H1 (cell line): ENCODE measurements around the gene CHN2. TPM values are rescaled to one million over a fixed set of nuclear protein-coding genes. Genes with fewer than 3 reads are reported as not detected.

Source experiments
- ASH2L ChIP-seq: fragments of 200-600, 300-600 bp; sonication (generic); IDR thresholded peaks from one replicate; pipeline ENCODE4 v1.7.1; 2017; ENCODE audit warnings: low read length
- BACH1 ChIP-seq: IDR thresholded peaks from 2 replicates; pipeline ENCODE4 v1.6.1; 2012; ENCODE audit warnings: low read length, improper control_type of control experiment
- BCL11A ChIP-seq, 2 experiments: IDR thresholded peaks; one replicate each; pipeline ENCODE4 v1.6.1; 2011; ENCODE audit warnings: low read depth in 2 of 2, low read length in 2 of 2, mild to moderate bottlenecking in 2 of 2
- BRCA1 ChIP-seq: IDR thresholded peaks from 2 replicates; pipeline ENCODE4 v1.6.1; 2012; ENCODE audit warnings: low read depth, low read length, improper control_type of control experiment
- CBX5 ChIP-seq: fragments of 300-800, 300-1000 bp; sonication (generic); IDR thresholded peaks from 2 replicates; pipeline ENCODE4 v1.7.1; 2016; ENCODE audit warnings: antibody characterized with exemption, low read length, low read depth
- CBX8 ChIP-seq: fragments of 300-800, 300-1000 bp; sonication (generic); IDR thresholded peaks from 2 replicates; pipeline ENCODE4 v1.7.1; 2016; ENCODE audit warnings: low read depth, low read length, borderline replicate concordance
- CEBPB ChIP-seq: IDR thresholded peaks from 2 replicates; pipeline ENCODE4 v1.6.1; 2012; ENCODE audit warnings: low read depth, low read length
- E2F6 ChIP-seq: IDR thresholded peaks from 2 replicates; pipeline ENCODE4 v1.6.1; 2012; ENCODE audit warnings: inconsistent platforms
- EGR1 ChIP-seq: IDR thresholded peaks from 2 replicates; pipeline ENCODE4 v1.6.1; 2011; ENCODE audit warnings: low read depth, low read length, borderline replicate concordance
- GTF2F1 ChIP-seq: IDR thresholded peaks from 2 replicates; pipeline ENCODE4 v1.6.1; 2012; ENCODE audit warnings: low read depth, low read length, improper control_type of control experiment, borderline replicate concordance
- HDAC2 ChIP-seq, 2 experiments: fragments of 300-600 bp in 1 of 2; sonication (generic) in 1 of 2; IDR thresholded peaks; 2 replicates each; pipeline ENCODE4 v1.6.1; 2011 to 2012; ENCODE audit warnings: low read depth in 2 of 2, low read length in 2 of 2, mild to moderate bottlenecking in 2 of 2, moderate library complexity in 2 of 2, borderline replicate concordance in 1 of 2, inconsistent platforms in 1 of 2
- KDM1A ChIP-seq: fragments of 200-600, 300-600 bp; sonication (generic); IDR thresholded peaks from 2 replicates; pipeline ENCODE4 v1.7.1; 2016; ENCODE audit warnings: mild to moderate bottlenecking, low read length, borderline replicate concordance
- KDM4A ChIP-seq: IDR thresholded peaks from one replicate; pipeline ENCODE4 v1.7.1; 2012; ENCODE audit warnings: low read depth, mild to moderate bottlenecking, moderate library complexity, low read length, inconsistent platforms; ENCODE audit not compliant: severe bottlenecking
- RBBP5 ChIP-seq: IDR thresholded peaks from 2 replicates; pipeline ENCODE4 v1.7.1; 2012; ENCODE audit warnings: low read depth, mild to moderate bottlenecking, inconsistent platforms, low read length, moderate library complexity, borderline replicate concordance
- RFX5 ChIP-seq: IDR thresholded peaks from 2 replicates; pipeline ENCODE4 v1.6.1; 2011; ENCODE audit warnings: low read depth, low read length, improper control_type of control experiment, borderline replicate concordance
- RXRA ChIP-seq: IDR thresholded peaks from 2 replicates; pipeline ENCODE4 v1.6.1; 2011; ENCODE audit warnings: low read depth, mild to moderate bottlenecking, low read length, moderate library complexity; ENCODE audit not compliant: insufficient read depth
- SAP30 ChIP-seq: fragments of 300-600 bp; sonication (generic); IDR thresholded peaks from 2 replicates; pipeline ENCODE4 v1.7.1; 2012; ENCODE audit warnings: low read length, moderate library complexity, mild to moderate bottlenecking, inconsistent platforms; ENCODE audit not compliant: insufficient read depth, insufficient replicate concordance
- SIN3A ChIP-seq, 2 experiments: IDR thresholded peaks in 1 of 2; conservative IDR thresholded peaks in 1 of 2; 2 replicates each; pipeline ENCODE4 v1.6.1; 2011 to 2012; ENCODE audit warnings: low read length in 2 of 2, improper control_type of control experiment in 1 of 2, low read depth in 1 of 2, mild to moderate bottlenecking in 1 of 2
- SP1 ChIP-seq: IDR thresholded peaks from 2 replicates; pipeline ENCODE4 v1.6.1; 2011; ENCODE audit warnings: low read depth, low read length
- SP2 ChIP-seq: IDR thresholded peaks from 2 replicates; pipeline ENCODE4 v1.6.1; 2012; ENCODE audit warnings: mild to moderate bottlenecking, low read length, inconsistent platforms
- SRF ChIP-seq: IDR thresholded peaks from 2 replicates; pipeline ENCODE4 v1.6.1; 2011; ENCODE audit warnings: mild to moderate bottlenecking, low read depth, low read length, moderate library complexity
- TEAD4 ChIP-seq: IDR thresholded peaks from 2 replicates; pipeline ENCODE4 v1.6.1; 2012; ENCODE audit warnings: low read depth, low read length, inconsistent platforms, mixed read lengths
- YY1 ChIP-seq: IDR thresholded peaks from 2 replicates; pipeline ENCODE4 v1.6.1; 2011; ENCODE audit warnings: low read depth, mild to moderate bottlenecking, low read length
- polyA plus RNA-seq, 7 experiments: library from polyadenylated mRNA; depleted of rRNA in 3 of 7; stranded (reverse) in 5 of 7; unstranded in 2 of 7; fragments of >200 nt in 5 of 7; fragments of 200-250 nt in 2 of 7; gene quantifications; 1 replicate in 5 of 7; 2 replicates in 1 of 7; 4 replicates in 1 of 7; pipeline versions ENCODE4 v1.2.1 to v1.2.3, GENCODE V29; 2011 to 2013; ENCODE audit warnings: missing spikeins in 2 of 7, mixed read lengths in 2 of 7
- total RNA-seq: library from RNA; stranded (reverse); fragmentation: NEBNext Ultra II Directional; extraction: Animal tissue kit (Norgen Biotek cat#: 25700); gene quantifications from 2 replicates; pipeline ENCODE4 v1.2.1, GENCODE V29; 2021

The CHN2 gene
- total and polyA plus RNA-seq, 2 of the 8 experiments (the other 6 are each of a cell fraction or from before 2014, with no cell fraction given), result 2.9 to 4.8 TPM

- TF ChIP-seq BCL11A (IDR thresholded peaks at IDR 0.05; ENCODE audit: low read depth in 2 of 2, low read length in 2 of 2) (peak; percentile 23 to 62), SAP30 (no peak), GTF2F1 (no peak), BRCA1 (no peak), ASH2L (peak; percentile 63), CEBPB (no peak), RXRA (no peak), SP1 (0 out of 2 replicates have a peak, but pooled peaks have one; percentile 10), CBX5 (no peak), E2F6 (no peak), SRF (no peak), SP2 (no peak), YY1 (no peak), KDM1A (no peak), HDAC2 (IDR thresholded peaks at IDR 0.05; ENCODE audit: borderline replicate concordance in 1 of 2, low read depth in 2 of 2, low read length in 2 of 2) (no peak), SIN3A (conservative IDR thresholded peaks at IDR 0.05 in 1 of 2, IDR thresholded peaks at IDR 0.05 in 1 of 2; ENCODE audit: low read depth in 1 of 2, low read length in 2 of 2) (0 out of 4 replicates have a peak, but pooled peaks of 1 of the 2 experiments have one; percentile 28), RFX5 (no peak), TEAD4 (no peak), EGR1 (no peak), RBBP5 (no peak), KDM4A (no peak), BACH1 (no peak), CBX8 (no peak)
Measured at GRCh38 chr7:29288181-29289091, 93.9 kb downstream of the CHN2 start (continued).
